A673 (cell line): ENCODE results near the gene SRPK1. TPM values are rescaled to one million over a fixed set of nuclear protein-coding genes. Genes with fewer than 3 reads are reported as not detected.

Experiments used
- BruUV-seq: library from RNA; stranded (reverse); fragments of 400-500 nt; replicated peaks from 2 replicates; lab custom pipeline; 2021; lab: Mats Ljungman, UMichigan
- CTCF ChIA-PET: fragments of 300-600 bp; sonication (Branson Sonifier 250); formaldehyde crosslinking; loops from one replicate; lab custom pipeline; 2022; ENCODE audit warnings: antibody characterized with exemption; lab: Charles Lee
- POLR2A ChIA-PET: fragments of 300-600 bp; sonication (Branson Sonifier 250); formaldehyde crosslinking; loops from one replicate; lab custom pipeline; 2022; ENCODE audit warnings: antibody characterized with exemption; ENCODE audit not compliant: low non-redundant PET; lab: Charles Lee
- DNase-seq: peaks from one replicate; pipeline ENCODE4 v3.0.0-alpha.2; 2015; ENCODE audit warnings: low spot score
- H3K27ac ChIP-seq: fragments of 200-600 bp; sonication (generic); 2 replicates; pipeline ENCODE4 v1.5.1; 2016; ENCODE audit warnings: mixed run types, low read depth, mild to moderate bottlenecking, mixed read lengths, antibody characterized with exemption, low read length; ENCODE audit not compliant: poor library complexity, severe bottlenecking
- H3K27me3 ChIP-seq: fragments of 200-600 bp; sonication (generic); replicated peaks from 2 replicates; pipeline ENCODE4 v1.6.1; 2017; ENCODE audit warnings: mixed run types, low read depth, mild to moderate bottlenecking, mixed read lengths, antibody characterized with exemption, low read length; ENCODE audit not compliant: insufficient read depth, poor library complexity
- H3K36me3 ChIP-seq: fragments of 200-600 bp; sonication (generic); 2 replicates; pipeline ENCODE4 v1.6.1; 2016; ENCODE audit warnings: mixed run types, mild to moderate bottlenecking, mixed read lengths, antibody characterized with exemption, low read length; ENCODE audit not compliant: insufficient read depth, poor library complexity, severe bottlenecking
- H3K4me1 ChIP-seq: fragments of 200-600 bp; sonication (generic); 2 replicates; pipeline ENCODE4 v1.6.1; 2017; ENCODE audit warnings: mixed run types, mild to moderate bottlenecking, mixed read lengths, antibody characterized with exemption, low read length; ENCODE audit not compliant: insufficient read depth, poor library complexity, severe bottlenecking
- H3K4me3 ChIP-seq: fragments of 200-600 bp; sonication (generic); 2 replicates; pipeline ENCODE4 v1.5.1; 2016; ENCODE audit warnings: low read depth, mixed run types, mild to moderate bottlenecking, mixed read lengths, low read length; ENCODE audit not compliant: poor library complexity, severe bottlenecking
- H3K9me3 ChIP-seq: fragments of 200-600 bp; sonication (generic); 2 replicates; pipeline ENCODE4 v1.6.1; 2016; ENCODE audit warnings: mixed run types, low read depth, mild to moderate bottlenecking, mixed read lengths, antibody characterized with exemption, low read length; ENCODE audit not compliant: poor library complexity, severe bottlenecking
- CTCF ChIP-seq: fragments of 300-800, 200-600 bp; sonication (generic); conservative IDR thresholded peaks from 2 replicates; pipeline ENCODE4 v1.5.1; 2017; ENCODE audit warnings: low read depth, mild to moderate bottlenecking, antibody characterized with exemption, low read length, moderate library complexity, mixed read lengths
- EZH2 ChIP-seq: fragments of 200-600 bp; sonication (generic); IDR thresholded peaks from 2 replicates; pipeline ENCODE4 v1.6.1; 2017; ENCODE audit warnings: borderline replicate concordance, low read depth, mild to moderate bottlenecking, mixed read lengths, antibody characterized with exemption, low read length; ENCODE audit not compliant: poor library complexity, severe bottlenecking
- intact Hi-C: fragments of 100-400 bp; cut with micrococcal nuclease; formaldehyde crosslinking; loops from one replicate; pipeline ENCODE4 v1.10.0; 2022; ENCODE audit not compliant: unreplicated experiment
- total RNA-seq: library from RNA; stranded (reverse); gene quantifications from 2 replicates; pipeline ENCODE4 v1.2.3, GENCODE V29; 2021

SRPK1 gene
- total RNA-seq, 1 experiment from 2014 or later: 104 TPM

GRCh38 chr6:35968821-35969220, 47.9 kb upstream of the SRPK1 start:
- H3K9me3 ChIP-seq: no peaks in the 10 kb centered on the region
- ChIA-PET POLR2A (no interaction called here), CTCF (no interaction called here)
- no TSS peak for BruUV-seq
- H3K4me1 ChIP-seq: no peaks in the 10 kb centered on the region
- no peaks in the 10 kb centered on the region for H3K36me3 ChIP-seq
- no peaks in the 10 kb centered on the region for H3K27me3 ChIP-seq
- H3K27ac ChIP-seq: no peak overlapping the region
- no peak for DNase-seq
- H3K4me3 ChIP-seq: no peak overlapping the region
- intact Hi-C loops: no loop called here
- TF ChIP-seq EZH2: no peak
- no peak for TF ChIP-seq CTCF

GRCh38 chr6:35967076-35967774, 46.3 kb upstream of the SRPK1 start:
- H3K4me1 ChIP-seq: no peaks in the 10 kb centered on the region
- DNase-seq: no peak
- no TSS peak for BruUV-seq
- TF ChIP-seq EZH2: no peak
- CTCF ChIA-PET: no interaction called here
- H3K27me3 ChIP-seq: no peaks in the 10 kb centered on the region
- intact Hi-C loops: no loop called here
- POLR2A ChIA-PET: no interaction called here
- H3K36me3 ChIP-seq: no peaks in the 10 kb centered on the region
- no peak overlapping the region for H3K4me3 ChIP-seq
- H3K9me3 ChIP-seq: no peaks in the 10 kb centered on the region
- H3K27ac ChIP-seq: no peak overlapping the region

- Histone ChIP-seq H3K36me3 (no peaks in the 10 kb centered on the region), H3K4me1 (no peaks in the 10 kb centered on the region), H3K4me3 (no peak overlapping the region), H3K9me3 (no peaks in the 10 kb centered on the region), H3K27me3 (peaks cover 4% of the 10 kb centered on the region), H3K27ac (no peak overlapping the region)
- no TSS peak for BruUV-seq
- ChIA-PET POLR2A (no interaction called here), CTCF (no interaction called here)
- intact Hi-C loops: no loop called here
- DNase-seq: no peak
- TF ChIP-seq EZH2: no peak
- TF ChIP-seq CTCF: no peak
Measured at GRCh38 chr6:35962779-35963560, 42.1 kb upstream of the SRPK1 start.
